SIG-M5 treated with dmso at 0.1 percent for 504 hours (cell line): ENCODE data around the gene MPIG6B.
A peak's percentile ranks its signal among the peaks of the same experiment; 100 is the strongest.
"Not testable (repeated sequence)": the region's sequence is repeated elsewhere in the genome, so short reads cannot be mapped to it uniquely, and the experiment has no call there.

Experiments
- DNase-seq: peaks from one replicate; lab custom pipeline; 2025; ENCODE audit not compliant: unreplicated experiment; lab: John Stamatoyannopoulos, UW

Gene MPIG6B

DNA sequence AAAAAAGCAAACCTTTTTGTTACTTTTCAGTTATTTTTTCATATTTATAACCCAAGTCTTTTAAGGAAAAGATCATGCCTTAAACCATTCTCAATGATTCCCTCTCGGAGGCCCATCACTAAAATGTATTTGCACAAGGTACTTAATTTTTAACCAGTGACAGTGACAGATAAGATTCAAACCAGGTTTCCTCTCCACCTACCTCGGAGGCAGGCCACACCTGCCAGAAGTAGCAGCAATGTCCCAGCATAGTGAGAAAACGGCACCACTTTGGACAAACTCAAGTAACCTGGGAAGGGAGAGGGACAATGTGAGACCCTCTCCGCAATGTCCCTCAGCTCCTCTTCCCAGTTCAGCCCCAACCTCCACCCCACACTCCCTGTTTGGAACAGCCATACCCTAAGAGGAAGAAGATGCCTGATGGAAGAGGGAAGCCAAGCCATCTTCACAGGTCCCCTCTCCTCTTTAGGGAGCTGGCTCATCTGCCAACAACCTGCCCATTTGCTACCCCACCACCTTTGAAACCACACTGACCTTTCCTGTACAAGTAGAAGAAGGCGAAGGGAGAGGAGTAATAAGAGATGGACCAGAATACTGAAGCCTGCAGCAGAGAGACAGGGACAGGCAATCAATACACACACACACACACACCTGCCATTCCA is 22.3 kb upstream of the MPIG6B start:
- no peak for DNase-seq

DNA sequence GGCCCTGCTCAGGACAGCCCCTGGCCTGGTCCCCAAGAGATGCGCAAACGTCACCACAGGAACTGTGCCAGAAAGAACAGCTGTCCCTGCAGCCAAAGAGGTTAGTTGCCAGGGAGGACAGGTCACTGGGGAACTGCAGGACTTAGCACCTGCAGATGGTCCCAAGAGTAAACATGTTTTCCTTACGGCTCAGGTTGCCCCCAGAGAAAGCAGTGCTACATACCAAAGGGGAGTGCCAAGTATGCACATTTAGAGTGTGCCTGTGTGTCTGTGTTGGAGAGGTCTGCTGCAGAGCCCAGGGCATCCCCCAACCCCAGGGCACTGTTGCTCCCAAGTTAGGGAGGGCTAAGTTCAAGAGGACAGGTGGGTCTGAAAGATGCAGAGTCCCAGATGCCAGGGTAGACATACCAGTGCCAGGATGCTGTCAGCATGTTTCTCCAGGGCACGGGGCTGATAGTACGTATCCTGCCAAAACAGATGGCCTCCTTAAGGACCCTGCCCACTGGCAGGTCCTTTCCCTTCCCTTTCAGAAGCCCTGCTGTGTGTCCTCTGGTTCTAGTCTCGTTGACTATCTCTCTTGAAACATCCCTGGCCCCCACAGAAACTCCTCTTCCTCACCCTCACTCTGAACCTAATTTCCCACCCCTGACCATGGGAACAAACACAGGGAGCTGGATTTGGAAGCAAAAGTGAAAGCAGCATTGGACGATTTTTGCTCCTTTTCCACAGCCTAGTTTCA is 21.3 kb upstream of the MPIG6B start:
- no peak for DNase-seq

DNA sequence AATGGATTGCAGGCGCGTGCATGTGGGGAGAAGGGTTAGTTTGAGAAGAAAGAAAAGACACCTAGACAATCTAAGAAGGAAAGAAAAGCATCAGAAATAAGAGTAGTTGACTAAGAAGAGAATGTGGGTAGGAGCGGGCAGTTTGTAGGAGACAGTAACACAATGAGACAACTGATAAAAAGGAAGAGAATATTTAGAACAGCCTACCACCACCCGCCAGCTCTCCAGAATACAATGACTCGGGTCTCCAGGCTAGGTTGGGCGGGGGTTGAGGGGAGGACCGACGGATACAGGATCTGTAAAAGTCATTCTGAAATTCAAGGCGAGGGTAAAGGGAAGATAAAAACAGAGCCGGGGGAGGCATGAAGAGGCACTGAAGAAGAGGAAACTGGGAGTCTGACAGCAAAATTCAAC is 20.8 kb upstream of the MPIG6B start:
- no peak for DNase-seq

DNA sequence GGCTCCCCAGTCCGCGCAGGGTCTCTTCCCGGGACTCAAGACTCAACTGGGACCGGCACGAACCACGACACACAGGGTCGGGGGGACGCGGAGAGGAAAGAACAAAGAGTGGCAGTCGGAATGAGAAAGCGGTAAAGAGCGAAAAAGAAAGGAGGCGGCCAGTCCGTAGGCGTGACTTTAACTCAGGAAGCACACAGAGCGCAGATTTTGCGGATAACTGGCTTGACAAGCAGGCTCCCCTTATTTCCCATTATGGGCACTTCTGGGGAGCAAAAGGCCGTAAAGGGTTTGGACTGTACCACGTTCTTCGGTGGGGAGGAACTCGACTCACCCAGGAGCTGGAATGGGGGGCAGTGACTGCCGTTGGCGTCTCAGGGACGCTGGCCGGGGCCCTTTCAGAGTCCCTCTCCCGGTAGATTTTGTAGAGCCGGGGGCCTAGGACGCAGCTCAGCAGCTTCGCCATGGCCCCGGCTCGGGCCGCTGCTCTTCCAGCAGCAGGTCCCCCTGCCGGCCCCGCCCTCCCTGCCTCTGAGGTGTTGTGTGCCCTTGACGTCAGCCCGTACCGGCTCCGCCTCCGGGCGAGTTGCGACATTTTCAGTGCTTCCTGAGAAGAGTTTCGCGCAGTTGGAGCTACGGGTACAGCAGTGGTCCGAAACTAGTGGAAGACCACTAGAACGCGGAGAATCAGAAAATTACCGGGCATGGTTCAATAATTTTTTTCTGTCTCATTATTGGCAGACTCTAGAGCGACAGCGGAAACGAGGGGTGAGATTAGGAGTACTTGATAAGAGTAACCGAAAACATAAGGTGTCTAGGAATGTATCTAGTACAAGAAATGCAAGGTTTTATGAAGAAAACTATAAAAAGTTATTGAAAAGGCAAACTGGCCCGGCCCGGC is 20.1 kb upstream of the MPIG6B start, which contains the start of gene ABHD16A:
Gene ABHD16A, minus strand, starts transcription at position 506 of the 898 bp plus-strand sequence. Its CDS starts 43 bp downstream, at position 463.
- DNase-seq = peak; percentile 97

DNA sequence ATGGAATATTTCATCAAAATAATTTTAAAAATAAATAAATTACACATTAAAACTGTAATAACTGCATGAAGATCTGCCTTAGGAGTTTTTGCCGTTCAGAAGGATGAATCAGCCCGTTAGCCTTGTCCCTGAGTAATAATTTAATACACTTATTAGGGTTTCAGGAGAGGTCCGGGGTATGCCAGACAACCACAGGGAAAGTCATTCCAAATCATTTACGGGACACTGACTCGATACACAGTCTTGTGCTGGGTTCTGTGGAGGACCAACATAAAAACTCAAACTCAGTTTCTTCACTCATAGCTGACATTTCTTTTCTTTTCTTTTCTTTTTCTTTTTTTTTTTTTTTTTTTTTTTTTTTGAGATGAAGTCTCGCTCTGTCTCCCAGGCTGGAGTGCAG is 17.2 kb upstream of the MPIG6B start:
- no peak for DNase-seq

DNA sequence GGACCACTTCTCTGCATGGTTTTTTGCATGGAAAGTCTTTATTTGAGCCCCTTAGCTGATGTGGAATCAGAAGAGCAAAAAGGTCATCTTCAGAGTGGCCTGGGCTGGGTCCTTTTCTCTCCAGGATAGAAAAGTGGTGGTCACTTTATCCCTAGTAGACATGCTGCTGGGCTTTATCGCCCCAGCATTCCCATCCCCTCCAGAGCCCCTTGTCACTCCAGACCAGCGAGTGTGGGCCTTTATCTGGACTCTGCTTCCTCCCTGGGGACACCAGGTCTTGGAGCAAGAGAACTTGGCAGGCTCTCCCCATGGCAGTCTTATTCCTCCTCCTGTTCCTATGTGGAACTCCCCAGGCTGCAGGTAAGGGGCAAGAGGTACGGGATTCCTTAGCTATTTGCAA is 16.6 kb upstream of the MPIG6B start, which contains the start of gene LY6G6F:
Gene LY6G6F, plus strand, starts transcription at position 268 of the 400 bp plus-strand sequence. Its CDS starts 41 bp downstream, at position 309.
- DNase-seq = no peak

DNA sequence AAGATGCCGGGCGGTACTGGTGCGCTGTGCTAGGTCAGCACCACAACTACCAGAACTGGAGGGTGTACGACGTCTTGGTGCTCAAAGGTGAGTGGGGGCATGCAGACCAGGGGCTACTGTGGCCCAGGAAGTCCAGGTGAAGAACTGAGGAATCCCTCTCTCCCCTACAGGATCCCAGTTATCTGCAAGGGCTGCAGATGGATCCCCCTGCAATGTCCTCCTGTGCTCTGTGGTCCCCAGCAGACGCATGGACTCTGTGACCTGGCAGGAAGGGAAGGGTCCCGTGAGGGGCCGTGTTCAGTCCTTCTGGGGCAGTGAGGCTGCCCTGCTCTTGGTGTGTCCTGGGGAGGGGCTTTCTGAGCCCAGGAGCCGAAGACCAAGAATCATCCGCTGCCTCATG is 15.5 kb upstream of the MPIG6B start:
- no peak for DNase-seq

DNA sequence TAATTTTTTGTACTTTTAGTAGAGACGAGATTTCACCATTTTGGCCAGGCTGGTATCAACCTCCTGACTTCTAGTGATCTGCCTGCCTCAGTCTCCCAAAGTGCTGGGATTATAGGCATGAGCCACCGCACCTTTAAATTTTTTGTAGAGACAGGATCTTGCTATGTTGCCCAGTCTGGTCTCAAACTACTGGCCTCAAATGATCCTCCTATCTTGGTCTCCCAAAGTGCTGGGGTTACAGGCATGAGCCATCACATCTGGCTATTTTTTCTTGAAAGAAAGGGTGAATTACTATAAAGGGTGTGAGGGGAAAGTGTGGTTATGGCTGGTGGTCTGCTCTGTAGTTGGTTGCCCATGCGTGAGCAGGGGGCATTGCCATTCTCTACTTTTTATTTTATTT is 14.9 kb upstream of the MPIG6B start:
- no peak for DNase-seq

DNA sequence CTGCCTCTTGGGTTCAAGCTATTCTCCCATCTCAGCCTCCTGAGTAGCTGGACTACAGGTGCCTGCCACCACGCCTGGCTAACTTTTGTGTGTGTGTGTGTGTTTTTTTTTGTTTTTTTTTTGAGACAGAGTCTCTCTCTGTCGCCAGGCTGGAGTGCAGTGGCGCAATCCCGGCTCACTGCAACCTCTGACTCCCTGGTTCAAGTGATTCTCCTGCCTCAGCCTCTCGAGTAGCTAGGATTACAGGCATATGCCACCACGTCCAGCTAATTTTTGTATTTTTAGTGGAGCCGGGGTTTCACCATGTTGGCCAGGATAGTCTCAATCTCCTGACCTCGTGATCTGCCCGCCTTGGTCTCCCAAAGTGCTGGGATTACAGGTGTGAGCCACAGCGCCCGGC is 14.0 kb upstream of the MPIG6B start:
- not testable (repeated sequence) for DNase-seq

DNA sequence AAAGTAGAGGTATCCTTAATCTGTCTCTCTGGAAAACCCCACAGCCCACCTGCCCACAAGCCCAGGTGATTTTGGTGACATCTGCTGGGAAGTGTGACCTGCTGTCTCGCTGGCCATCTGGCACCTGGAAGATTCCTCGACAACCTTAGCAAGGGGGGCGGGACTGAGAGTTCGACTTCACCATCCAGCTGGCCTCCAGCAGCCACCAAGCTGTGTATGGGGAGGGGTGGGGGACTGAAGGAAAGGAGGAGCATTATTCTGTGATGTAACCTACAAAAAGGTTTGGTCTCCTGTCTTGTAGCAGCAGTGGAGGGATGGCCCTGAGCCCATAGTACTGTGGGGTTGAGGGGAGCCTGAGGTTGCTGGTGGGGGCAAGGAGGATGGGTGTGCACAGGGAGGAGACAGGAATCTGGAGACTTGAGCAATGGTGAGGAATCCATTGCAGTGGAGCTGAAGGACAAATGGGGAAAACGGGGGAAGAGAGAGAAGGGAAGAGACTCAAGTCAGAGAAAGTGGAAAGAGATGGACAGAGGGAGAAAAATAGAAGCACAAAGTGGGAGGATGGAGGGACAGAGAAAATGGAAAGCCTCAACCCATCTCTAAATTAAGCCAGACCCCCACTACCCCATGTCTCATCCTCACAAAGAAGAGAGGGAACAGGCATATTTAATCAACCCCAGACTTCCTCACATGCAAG is 12.5 kb upstream of the MPIG6B start:
- DNase-seq = no peak

DNA sequence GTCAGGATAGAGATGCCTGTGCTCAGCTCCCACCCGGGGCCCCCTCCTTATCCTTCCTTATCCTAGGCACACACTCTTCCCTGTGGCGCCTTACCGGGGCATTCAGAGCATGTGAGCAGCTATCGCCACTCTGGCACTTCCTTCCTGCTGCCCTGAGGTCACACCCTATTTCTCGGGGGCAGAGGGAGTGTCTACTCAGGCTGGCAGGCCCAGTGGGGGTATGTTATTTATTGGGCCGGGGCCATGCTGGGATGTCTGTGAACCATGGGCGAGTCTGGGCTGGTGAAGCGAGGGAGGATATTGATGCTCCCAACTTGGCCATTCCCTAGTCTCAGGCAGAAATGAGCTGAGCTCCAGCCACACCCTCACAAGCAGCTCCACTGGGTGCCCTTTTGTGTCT is 11.9 kb upstream of the MPIG6B start:
- DNase-seq = no peak

DNA sequence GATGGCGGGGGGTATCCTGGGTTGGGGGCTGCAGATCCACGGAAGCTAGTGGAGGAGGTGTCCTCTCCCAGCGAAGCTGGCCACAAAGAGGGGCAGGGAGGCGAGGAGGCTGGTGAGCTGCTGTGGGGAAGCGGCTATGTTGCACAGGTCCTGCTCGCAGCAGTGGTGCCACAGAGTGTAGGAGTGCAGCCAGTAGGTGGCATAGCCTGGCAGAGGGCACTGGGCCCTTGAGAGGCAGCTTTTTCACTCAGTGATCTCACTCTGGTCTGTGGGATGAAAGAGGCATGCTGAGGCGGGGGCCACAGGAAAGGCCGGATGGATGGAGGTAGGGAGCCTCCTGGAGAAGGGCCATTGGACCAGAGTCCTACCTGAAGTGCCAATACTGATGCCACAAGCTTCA is 10.9 kb upstream of the MPIG6B start:
- no peak for DNase-seq

DNA sequence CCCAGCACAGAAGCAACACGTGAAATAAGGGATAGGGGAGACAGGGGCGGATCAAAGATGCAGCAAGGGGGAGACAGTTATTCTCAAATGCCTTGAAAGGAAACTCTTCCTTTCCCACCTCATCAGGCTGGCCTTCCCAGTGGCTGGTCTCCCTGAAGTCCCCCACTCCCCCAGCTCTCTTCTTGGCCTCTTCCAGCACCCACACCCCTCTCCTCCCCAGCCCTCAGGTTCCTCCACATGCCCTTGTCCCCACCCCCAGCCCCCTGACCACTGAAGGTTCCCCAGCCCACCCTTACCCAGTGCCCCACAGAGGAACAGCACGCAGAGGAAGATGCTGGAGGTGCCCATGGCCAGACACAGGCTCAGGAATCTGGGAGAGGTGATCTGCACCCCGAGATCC is 9.7 kb upstream of the MPIG6B start:
- DNase-seq = no peak

DNA sequence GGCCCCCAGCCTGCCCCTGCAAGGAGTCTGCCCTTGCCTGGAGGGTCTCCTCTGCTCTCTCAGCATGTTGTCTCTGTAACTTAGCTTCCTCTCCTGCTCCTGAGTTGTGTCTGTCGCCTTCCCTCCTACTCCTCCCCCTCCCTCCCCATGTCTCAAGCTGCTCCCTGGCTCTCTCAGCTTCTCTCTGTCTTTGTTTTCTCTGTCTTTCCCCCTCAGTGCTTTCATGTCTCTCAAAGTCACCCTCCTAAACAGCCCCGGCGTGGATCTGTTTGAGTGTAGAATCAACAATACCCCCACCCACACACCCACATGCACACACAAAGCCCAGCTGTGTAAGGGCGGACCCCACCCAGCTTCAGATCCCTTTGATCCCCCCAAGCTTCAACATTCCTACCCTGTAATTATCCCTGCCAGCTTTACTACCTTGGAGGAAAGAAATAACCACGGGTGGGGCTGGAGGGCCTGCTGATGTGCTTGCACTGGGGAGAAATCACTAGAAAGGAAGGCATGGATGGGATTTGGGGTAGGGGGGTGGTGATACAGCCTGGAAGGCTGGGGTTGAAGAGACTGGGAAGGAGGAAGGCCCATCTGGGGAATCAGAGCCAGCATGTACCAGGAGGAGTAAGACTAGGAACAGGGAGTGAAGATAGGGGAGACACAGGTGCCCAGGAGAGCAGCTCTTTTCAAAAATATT is 9.0 kb upstream of the MPIG6B start:
- DNase-seq = no peak

DNA sequence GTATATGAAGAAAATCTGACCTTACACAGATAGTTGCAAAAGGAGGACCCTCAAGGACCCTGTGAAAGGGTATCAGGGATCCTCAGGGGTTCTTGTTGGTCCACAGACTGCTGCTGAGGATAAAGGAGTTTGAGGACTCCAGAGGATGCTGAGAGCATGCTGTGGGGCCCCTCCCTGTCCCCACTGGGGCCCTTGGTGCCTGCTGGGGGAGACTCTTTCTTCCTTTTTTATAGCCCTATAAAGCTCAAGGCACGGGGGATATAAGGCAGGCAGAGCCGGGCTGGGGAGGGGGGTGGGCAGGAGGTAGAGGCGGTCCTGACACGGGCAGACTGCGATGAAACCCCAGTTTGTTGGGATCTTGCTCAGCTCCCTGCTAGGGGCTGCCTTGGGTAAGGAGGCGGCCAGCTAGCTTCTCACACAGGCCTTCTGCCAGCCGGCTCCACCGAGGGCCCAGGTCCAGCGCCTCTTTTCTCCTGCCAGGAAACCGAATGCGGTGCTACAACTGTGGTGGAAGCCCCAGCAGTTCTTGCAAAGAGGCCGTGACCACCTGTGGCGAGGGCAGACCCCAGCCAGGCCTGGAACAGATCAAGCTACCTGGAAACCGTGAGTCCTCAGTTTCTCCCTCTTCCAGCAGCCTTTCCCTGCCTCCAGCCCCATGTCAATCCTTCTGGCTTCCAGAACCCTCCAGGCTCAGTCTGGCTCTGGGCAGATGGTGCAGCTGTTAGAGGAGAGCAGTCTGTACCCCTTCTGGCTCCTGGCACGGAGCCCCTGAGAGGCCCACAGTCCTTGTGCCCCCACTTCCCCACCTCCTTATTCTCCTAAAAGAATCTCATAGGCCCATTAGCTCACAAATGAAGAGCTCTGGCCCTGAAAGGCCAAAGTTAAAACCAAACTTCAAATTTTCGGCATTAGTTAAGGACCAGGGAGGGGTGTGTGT is 7.9 kb upstream of the MPIG6B start, which contains the start of gene LY6G6D:
Gene LY6G6D, plus strand, starts transcription at position 327 of the 937 bp plus-strand sequence. Its CDS starts 8 bp downstream, at position 335.
- DNase-seq = no peak

DNA sequence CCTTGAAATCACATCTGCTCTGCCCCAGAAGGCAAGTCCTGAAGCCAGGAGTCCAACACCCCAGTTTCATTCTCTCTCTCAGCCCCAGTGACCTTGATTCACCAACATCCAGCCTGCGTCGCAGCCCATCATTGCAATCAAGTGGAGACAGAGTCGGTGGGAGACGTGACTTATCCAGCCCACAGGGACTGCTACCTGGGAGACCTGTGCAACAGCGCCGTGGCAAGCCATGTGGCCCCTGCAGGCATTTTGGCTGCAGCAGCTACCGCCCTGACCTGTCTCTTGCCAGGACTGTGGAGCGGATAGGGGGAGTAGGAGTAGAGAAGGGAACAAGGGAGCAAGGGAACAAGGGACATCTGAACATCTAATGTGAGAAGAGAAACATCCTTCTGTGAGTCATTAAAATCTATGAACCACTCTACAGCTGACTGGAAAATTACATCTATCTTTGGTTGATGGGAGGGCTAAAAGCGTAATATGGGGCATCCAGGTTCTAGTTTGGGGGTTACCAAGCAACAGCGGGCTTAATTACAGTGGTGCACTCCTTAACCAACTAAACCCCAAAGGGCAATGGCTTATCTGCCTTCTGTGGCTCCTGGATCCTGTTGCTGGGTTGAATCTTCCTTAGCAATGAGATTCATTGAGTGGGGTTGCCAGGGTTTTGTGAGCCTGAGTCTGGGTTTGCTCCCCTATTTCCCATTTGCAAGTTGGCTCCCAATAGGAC is 5.5 kb upstream of the MPIG6B start:
- peak; percentile 8 for DNase-seq

DNA sequence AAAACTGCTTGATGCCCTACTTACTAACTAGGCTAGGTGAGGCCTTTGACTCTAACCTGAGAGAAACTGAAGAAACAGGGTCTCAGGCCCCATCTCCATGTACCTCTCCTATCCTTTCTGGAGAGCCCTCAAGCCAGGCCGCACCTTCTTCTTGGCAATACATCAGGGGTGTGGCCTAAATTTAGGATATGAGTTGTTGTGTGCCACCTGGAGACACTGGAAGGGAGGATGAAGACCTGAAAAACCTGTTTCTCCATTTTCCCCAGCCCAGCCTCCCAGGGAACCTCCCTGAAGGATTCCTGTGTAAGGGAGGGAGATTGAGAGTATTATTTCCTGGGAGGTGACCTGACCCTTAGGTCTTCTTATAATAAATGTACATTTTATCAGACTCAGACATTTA is 4.9 kb upstream of the MPIG6B start:
- peak; percentile 37 for DNase-seq

DNA sequence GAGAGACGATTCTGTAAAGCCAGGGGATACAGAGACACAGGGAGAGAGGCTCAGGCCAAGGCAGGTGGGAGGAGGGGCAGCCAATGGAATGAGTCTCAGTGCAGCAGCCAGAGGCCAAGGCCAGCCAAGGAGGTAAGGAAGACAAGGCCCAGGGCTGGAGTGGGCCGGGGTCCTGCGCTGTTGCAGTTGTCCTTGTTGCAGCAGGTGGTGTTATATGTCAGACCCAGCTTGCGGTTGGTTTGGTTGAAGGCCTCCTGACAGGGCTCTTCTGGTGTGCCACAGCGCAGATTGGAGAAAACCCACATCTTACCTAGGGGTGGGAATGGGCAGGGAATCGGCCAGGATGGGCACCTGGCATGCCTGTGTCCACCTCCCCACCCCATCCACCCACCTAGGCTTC is 4.2 kb upstream of the MPIG6B start:
- no peak for DNase-seq
